ENCODE data around the gene CDKN3.
"Not testable (repeated sequence)": the region's sequence is repeated elsewhere in the genome, so short reads cannot be mapped to it uniquely, and the experiment has no call there.

CDKN3 gene

GRCh38 chr14:54392131-54392859 is 4.5 kb upstream of the CDKN3 start:
- TF ChIP-seq CTCF (IDR thresholded peaks at IDR 0.05; ENCODE audit: extremely low read depth, missing control alignments): no peak
- DNase-seq (ENCODE audit: low spot score): no peak

GRCh38 chr14:54392986-54393884 is 3.6 kb upstream of the CDKN3 start:
- DNase-seq (ENCODE audit: low spot score): not testable (repeated sequence)

- no peak for TF ChIP-seq CTCF (IDR thresholded peaks at IDR 0.05; ENCODE audit: extremely low read depth, missing control alignments)
- no peak for DNase-seq (ENCODE audit: low spot score)
These were observed 2.2 kb upstream of the CDKN3 start for GRCh38 chr14:54394596-54394995.

- no peak for DNase-seq (ENCODE audit: low spot score)
- TF ChIP-seq CTCF (IDR thresholded peaks at IDR 0.05; ENCODE audit: extremely low read depth, missing control alignments): no peak
These were observed 1.5 kb upstream of the CDKN3 start for GRCh38 chr14:54395284-54395683.

DNA sequence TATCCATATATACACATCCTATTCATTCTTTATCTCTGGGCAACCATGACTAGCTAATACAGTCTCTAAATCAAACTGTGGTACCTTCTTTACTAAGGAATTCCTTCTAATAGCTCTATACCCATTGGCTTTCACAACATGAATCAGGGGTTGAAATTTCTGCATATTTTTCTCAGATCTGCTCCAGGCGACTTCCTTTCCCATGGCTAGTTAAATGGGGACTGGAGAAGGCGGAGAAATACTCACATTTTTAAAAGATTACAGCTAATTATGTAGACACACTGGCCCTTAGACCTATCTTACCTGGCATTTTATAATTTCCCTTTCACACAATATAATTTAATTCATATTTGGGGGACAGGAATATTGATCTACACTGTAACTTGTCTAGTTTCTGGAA is 1.1 kb upstream of the CDKN3 start:
- DNase-seq (ENCODE audit: low spot score): no peak
- no peak for TF ChIP-seq CTCF (IDR thresholded peaks at IDR 0.05; ENCODE audit: extremely low read depth, missing control alignments)

DNA sequence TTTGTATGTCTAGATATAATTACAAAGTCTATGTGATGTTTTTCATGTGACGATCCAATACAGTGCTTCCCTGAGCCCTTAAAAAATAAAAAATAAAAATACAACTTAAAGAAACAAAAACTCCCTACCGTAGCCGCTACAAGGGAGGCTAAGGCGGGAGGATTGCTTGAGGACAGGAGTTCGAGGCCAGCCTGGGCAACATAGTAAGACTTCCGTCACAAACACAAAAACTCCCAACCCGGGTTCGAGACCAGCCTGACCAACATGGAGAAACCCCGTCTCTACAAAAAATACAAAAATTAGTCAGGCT is 669 bp upstream of the CDKN3 start:
- no peak for DNase-seq (ENCODE audit: low spot score)
- no peak for TF ChIP-seq CTCF (IDR thresholded peaks at IDR 0.05; ENCODE audit: extremely low read depth, missing control alignments)

GRCh38 chr14:54399560-54399959 is 2.8 kb downstream of the CDKN3 start:
- no peak for TF ChIP-seq CTCF (IDR thresholded peaks at IDR 0.05; ENCODE audit: extremely low read depth, missing control alignments)

GRCh38 chr14:54403401-54404005 is 6.7 kb downstream of the CDKN3 start:
- DNase-seq (ENCODE audit: low spot score): not testable (repeated sequence)

More at GRCh38 chr14:54399560-54399959, 2.8 kb downstream of the CDKN3 start:
- DNase-seq (ENCODE audit: low spot score): no peak
